ENCODE results near the gene NUP50. TPM values are rescaled to one million over a fixed set of nuclear protein-coding genes. Genes with fewer than 3 reads are reported as not detected.

The NUP50 gene
- total RNA-seq, 4 donors from 2014 or later, result 33.9 to 66.5 (median 57.7) TPM

GRCh38 chr22:45194686-45195085, 31.0 kb downstream of the NUP50 start:
- ATAC-seq (ENCODE audit: low FRiP score), result no peak
- no peak for DNase-seq (ENCODE audit: low spot score)
- TF ChIP-seq CTCF (IDR thresholded peaks at IDR 0.05), result no peak

- TF ChIP-seq CTCF (IDR thresholded peaks at IDR 0.05), result no peak
- ATAC-seq (ENCODE audit: low FRiP score) (no peak), DNase-seq (ENCODE audit: low spot score) (no peak)
These were observed 31.9 kb downstream of the NUP50 start for GRCh38 chr22:45195616-45196015.

- DNase-seq (ENCODE audit: low spot score) (no peak), ATAC-seq (ENCODE audit: low FRiP score) (no peak)
- TF ChIP-seq CTCF (IDR thresholded peaks at IDR 0.05), result no peak
These were observed 32.6 kb downstream of the NUP50 start for GRCh38 chr22:45196308-45196707.

GRCh38 chr22:45196926-45197605, 33.3 kb downstream of the NUP50 start:
- DNase-seq (ENCODE audit: low spot score) (no peak), ATAC-seq (ENCODE audit: low FRiP score) (no peak)
- no peak for TF ChIP-seq CTCF (IDR thresholded peaks at IDR 0.05)

GRCh38 chr22:45197606-45198462, 34.1 kb downstream of the NUP50 start:
- DNase-seq (ENCODE audit: low spot score) (no peak), ATAC-seq (ENCODE audit: low FRiP score) (no peak)
- no peak for TF ChIP-seq CTCF (IDR thresholded peaks at IDR 0.05)

GRCh38 chr22:45198463-45198795, 34.7 kb downstream of the NUP50 start:
- no peak for DNase-seq (ENCODE audit: low spot score)
- no peak for TF ChIP-seq CTCF (IDR thresholded peaks at IDR 0.05)
- ATAC-seq (ENCODE audit: low FRiP score), result no peak

GRCh38 chr22:45199723-45200122, 36.0 kb downstream of the NUP50 start:
- TF ChIP-seq CTCF (IDR thresholded peaks at IDR 0.05), result no peak
- ATAC-seq (ENCODE audit: low FRiP score), result no peak
- DNase-seq (ENCODE audit: low spot score), result no peak
